Parathyroid adenoma (tissue), 2 donors: ENCODE results near the gene MCTP2.
A peak's percentile ranks its signal among the peaks of the same experiment; 100 is the strongest.

Experiments used
- H2AFZ ChIP-seq: fragments of 300-600 bp; sonication (generic); one replicate; pipeline ENCODE4 v1.7.0; 2017; ENCODE audit warnings: antibody characterized with exemption, mild to moderate bottlenecking
- H3K27ac ChIP-seq: fragments of 300-600 bp; sonication (generic); one replicate; pipeline ENCODE4 v1.7.0; 2017
- H3K27me3 ChIP-seq: fragments of 300-600 bp; sonication (generic); one replicate; pipeline ENCODE4 v1.7.0; 2017; ENCODE audit warnings: low read length; ENCODE audit not compliant: control insufficient read depth, insufficient read depth
- H3K36me3 ChIP-seq: fragments of 300-600 bp; sonication (generic); one replicate; pipeline ENCODE4 v1.7.0; 2017; ENCODE audit warnings: low read length; ENCODE audit not compliant: control insufficient read depth, insufficient read depth
- H3K4me1 ChIP-seq: fragments of 300-600 bp; sonication (generic); one replicate; pipeline ENCODE4 v1.7.0; 2017; ENCODE audit warnings: control low read depth
- H3K4me2 ChIP-seq: fragments of 300-600 bp; sonication (generic); one replicate; pipeline ENCODE4 v1.7.0; 2017; ENCODE audit warnings: low read length
- H3K4me3 ChIP-seq: fragments of 300-600 bp; sonication (generic); one replicate; pipeline ENCODE4 v1.7.0; 2017; ENCODE audit warnings: low read depth, low read length
- H3K79me2 ChIP-seq: fragments of 300-600 bp; sonication (generic); one replicate; pipeline ENCODE4 v1.7.0; 2017; ENCODE audit warnings: control low read depth
- H3K9ac ChIP-seq: fragments of 300-600 bp; sonication (generic); one replicate; pipeline ENCODE4 v1.7.0; 2017; ENCODE audit warnings: mild to moderate bottlenecking
- H3K9me3 ChIP-seq: fragments of 300-600 bp; sonication (generic); one replicate; pipeline ENCODE4 v1.7.0; 2017; ENCODE audit warnings: low read length; ENCODE audit not compliant: control insufficient read depth
- TF ChIP-seq, protein P1 (sequence below): fragments of 300-600 bp; sonication (generic); IDR thresholded peaks from one replicate; pipeline ENCODE4 v1.7.0; 2017; ENCODE audit warnings: antibody characterized with exemption, mild to moderate bottlenecking
- donor health status: primary hyperparathyroidism.

The MCTP2 gene

DNA sequence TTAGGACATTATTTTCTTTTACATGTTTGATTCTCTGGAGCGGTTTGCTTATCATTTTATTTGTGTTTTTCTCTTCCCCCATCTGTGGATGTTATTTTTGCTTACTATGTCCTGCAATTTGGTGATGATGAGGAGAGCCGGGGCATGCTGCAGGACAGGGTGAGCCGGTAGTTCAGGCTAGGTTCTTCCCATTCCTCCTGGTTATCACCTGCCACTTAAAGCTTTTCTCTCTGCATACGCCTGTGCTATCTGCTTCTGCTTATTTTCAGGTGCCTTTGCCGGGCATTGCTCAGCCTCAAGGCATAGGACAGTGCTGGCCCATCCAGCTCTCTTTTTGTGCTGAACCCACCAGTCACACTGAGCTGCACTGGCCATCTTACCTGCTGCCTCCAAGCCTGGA, 85.8 kb downstream of the MCTP2 start:
- H3K4me1 ChIP-seq: no peaks in the 10 kb centered on the region
- no peaks in the 10 kb centered on the region for H3K79me2 ChIP-seq
- TF ChIP-seq, protein P1, sequence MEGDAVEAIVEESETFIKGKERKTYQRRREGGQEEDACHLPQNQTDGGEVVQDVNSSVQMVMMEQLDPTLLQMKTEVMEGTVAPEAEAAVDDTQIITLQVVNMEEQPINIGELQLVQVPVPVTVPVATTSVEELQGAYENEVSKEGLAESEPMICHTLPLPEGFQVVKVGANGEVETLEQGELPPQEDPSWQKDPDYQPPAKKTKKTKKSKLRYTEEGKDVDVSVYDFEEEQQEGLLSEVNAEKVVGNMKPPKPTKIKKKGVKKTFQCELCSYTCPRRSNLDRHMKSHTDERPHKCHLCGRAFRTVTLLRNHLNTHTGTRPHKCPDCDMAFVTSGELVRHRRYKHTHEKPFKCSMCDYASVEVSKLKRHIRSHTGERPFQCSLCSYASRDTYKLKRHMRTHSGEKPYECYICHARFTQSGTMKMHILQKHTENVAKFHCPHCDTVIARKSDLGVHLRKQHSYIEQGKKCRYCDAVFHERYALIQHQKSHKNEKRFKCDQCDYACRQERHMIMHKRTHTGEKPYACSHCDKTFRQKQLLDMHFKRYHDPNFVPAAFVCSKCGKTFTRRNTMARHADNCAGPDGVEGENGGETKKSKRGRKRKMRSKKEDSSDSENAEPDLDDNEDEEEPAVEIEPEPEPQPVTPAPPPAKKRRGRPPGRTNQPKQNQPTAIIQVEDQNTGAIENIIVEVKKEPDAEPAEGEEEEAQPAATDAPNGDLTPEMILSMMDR: no peak
- no peak overlapping the region for H2AFZ ChIP-seq
- H3K9me3 ChIP-seq: no peaks in the 10 kb centered on the region
- no peak overlapping the region for H3K4me2 ChIP-seq
- H3K27me3 ChIP-seq: no peaks in the 10 kb centered on the region
- no peaks in the 10 kb centered on the region for H3K36me3 ChIP-seq
- no peak overlapping the region for H3K9ac ChIP-seq
- no peak overlapping the region for H3K27ac ChIP-seq
- H3K4me3 ChIP-seq: no peak overlapping the region

DNA sequence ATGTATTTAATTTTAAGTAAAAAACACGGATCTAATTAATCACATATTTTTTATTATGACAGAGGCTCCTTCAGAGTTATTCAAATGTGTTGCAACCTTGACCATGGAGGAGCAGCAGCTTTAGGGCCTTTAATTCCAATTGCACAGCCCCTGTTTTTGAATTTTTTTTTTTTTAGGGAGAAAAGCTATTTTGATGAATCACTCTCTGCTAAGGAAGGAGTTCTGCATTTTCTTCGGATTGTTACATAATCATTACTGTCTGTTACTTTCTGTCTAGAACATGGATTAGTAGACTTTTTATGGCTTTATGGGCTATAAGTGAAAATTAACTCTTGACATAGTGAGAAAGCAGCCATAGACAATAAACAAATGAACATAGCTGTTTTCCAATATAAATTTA, 90.8 kb downstream of the MCTP2 start:
- no peaks in the 10 kb centered on the region for H3K9me3 ChIP-seq
- H3K27ac ChIP-seq: no peak overlapping the region
- H3K36me3 ChIP-seq: no peaks in the 10 kb centered on the region
- no peak overlapping the region for H3K9ac ChIP-seq
- no peaks in the 10 kb centered on the region for H3K79me2 ChIP-seq
- no peak overlapping the region for H3K4me2 ChIP-seq
- no peaks in the 10 kb centered on the region for H3K4me1 ChIP-seq
- no peaks in the 10 kb centered on the region for H3K27me3 ChIP-seq
- TF ChIP-seq, protein P1: no peak
- no peak overlapping the region for H3K4me3 ChIP-seq
- H2AFZ ChIP-seq: no peak overlapping the region

DNA sequence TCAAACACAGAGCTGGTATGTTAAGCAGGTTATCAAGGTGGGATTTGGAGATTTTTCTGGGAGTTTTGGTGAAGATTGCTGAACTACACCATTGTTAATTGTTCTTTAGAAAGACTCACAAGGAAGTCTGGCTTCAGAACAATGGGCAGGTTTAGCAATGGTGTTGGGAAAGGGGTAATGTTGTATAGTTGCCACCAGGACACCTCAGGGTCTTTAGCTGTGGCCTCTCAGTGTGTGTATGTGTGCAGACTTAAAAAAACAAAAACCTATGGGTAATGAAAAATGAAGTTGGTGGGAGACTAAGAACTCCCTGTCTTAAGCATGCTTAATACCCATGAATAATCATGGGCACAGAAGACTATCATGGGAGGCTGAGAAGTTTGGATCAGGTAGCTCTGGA, 91.7 kb downstream of the MCTP2 start:
- Histone ChIP-seq H3K79me2 (no peaks in the 10 kb centered on the region), H3K27ac (no peak overlapping the region), H3K27me3 (no peaks in the 10 kb centered on the region), H3K4me1 (no peaks in the 10 kb centered on the region), H3K4me2 (no peak overlapping the region), H3K36me3 (no peaks in the 10 kb centered on the region), H3K4me3 (no peak overlapping the region), H2AFZ (no peak overlapping the region), H3K9me3 (no peaks in the 10 kb centered on the region), H3K9ac (no peak overlapping the region)
- TF ChIP-seq, protein P1: no peak

DNA sequence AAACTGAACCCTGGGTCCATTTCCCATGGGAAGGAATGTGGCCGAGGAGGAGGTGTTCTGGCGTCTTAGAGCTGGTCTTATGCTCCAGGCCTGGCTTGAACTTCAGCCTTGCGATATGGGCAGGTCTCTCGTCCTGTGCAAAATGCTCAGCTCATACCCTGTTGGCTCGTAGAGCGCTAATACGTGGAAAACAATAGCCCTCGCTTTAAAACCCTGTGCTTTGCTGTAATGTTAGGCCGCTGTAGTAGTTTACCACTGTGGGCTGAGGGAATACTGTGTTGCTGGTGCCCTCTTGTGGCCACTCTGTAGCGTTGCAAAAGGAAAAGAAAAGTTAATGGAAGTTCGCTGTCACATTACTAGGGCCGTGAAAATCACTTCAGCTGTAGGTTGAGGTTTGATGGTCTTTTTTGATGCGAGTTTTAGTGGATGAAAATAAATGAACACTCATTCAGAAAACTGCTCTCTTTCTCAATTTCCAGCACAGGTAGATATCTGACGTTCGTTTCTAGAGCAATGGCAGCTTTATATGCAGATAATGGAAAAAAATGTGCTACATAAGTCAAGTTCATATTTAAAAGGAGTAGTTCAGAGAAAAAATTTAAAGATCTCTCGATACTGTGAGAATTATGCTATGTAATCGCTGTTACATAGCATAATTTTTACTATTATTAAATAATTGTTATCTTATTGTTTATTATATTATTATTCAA, 92.9 kb downstream of the MCTP2 start:
- Histone ChIP-seq H3K9me3 (no peaks in the 10 kb centered on the region), H2AFZ (peak overlapping the region; percentile 29), H3K4me2 (no peak overlapping the region), H3K27me3 (no peaks in the 10 kb centered on the region), H3K4me3 (no peak overlapping the region), H3K4me1 (no peaks in the 10 kb centered on the region), H3K79me2 (peaks cover under 1% of the 10 kb centered on the region), H3K36me3 (no peaks in the 10 kb centered on the region), H3K9ac (no peak overlapping the region), H3K27ac (no peak overlapping the region)
- TF ChIP-seq, protein P1: peak; percentile 82
